ENCODE measurements around the gene TFEC.

The TFEC gene

GRCh38 chr7:115987486-115987885, 43.1 kb downstream of the TFEC start:
- Histone ChIP-seq H3K4me2 (ENCODE audit: low read length) (no peak overlapping the region), H3K27me3 (ENCODE audit: insufficient read depth, low read length, poor library complexity) (no peaks in the 10 kb centered on the region), H3K23ac (ENCODE audit: low read length) (no peak overlapping the region), H3K4me3 (ENCODE audit: low read length) (no peak overlapping the region), H2BK120ac (ENCODE audit: low read depth, low read length) (no peak overlapping the region), H3K4ac (ENCODE audit: low read depth, low read length) (no peak overlapping the region), H3K27ac (ENCODE audit: low read depth, low read length) (no peak overlapping the region), H3K79me1 (ENCODE audit: low read length) (no peaks in the 10 kb centered on the region), H3K36me3 (ENCODE audit: control insufficient read depth, insufficient read depth, low read length) (no peaks in the 10 kb centered on the region), H3K4me1 (ENCODE audit: control insufficient read depth, low read depth, low read length) (no peaks in the 10 kb centered on the region), H2AK5ac (ENCODE audit: low read length) (no peak overlapping the region), H4K5ac (ENCODE audit: low read length) (no peak overlapping the region), H3K56ac (ENCODE audit: low read length) (no peak overlapping the region), H2BK15ac (replicated peaks; ENCODE audit: low read depth) (no peak overlapping the region), H4K8ac (ENCODE audit: low read depth, low read length) (no peak overlapping the region), H3K18ac (ENCODE audit: low read length) (no peak overlapping the region), H3K9ac (ENCODE audit: low read length) (no peak overlapping the region), H2BK5ac (ENCODE audit: low read length) (no peak overlapping the region), H3K79me2 (ENCODE audit: control insufficient read depth, insufficient read depth, low read length) (no peaks in the 10 kb centered on the region)
- DNase-seq, result no peak

DNA sequence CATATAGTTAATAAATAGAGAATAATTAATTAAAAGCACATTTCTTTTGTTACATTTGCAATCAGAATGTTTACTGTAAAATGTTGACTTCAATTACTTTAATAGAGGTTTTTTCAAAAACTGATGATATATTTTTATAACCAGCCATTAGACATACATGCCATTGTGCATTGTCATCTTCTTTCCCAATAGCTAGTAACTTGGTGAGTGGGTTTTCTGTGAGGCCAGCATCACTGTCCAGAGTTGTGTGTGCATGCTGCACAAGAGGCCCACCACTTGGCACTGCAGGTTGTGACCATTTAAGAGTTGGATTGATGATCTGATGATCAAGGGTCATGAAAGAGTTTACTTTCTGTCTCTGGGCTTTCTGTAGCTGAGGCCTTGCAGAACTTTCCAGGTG, 46.5 kb downstream of the TFEC start:
- no peak overlapping the region for H3K9ac ChIP-seq (ENCODE audit: low read length)
- H3K79me1 ChIP-seq (ENCODE audit: low read length), result no peaks in the 10 kb centered on the region
- H3K4me2 ChIP-seq (ENCODE audit: low read length), result no peak overlapping the region
- H4K8ac ChIP-seq (ENCODE audit: low read depth, low read length), result no peak overlapping the region
- no peak overlapping the region for H3K56ac ChIP-seq (ENCODE audit: low read length)
- DNase-seq, result no peak
- no peaks in the 10 kb centered on the region for H3K4me1 ChIP-seq (ENCODE audit: control insufficient read depth, low read depth, low read length)
- no peak overlapping the region for H2BK5ac ChIP-seq (ENCODE audit: low read length)
- no peaks in the 10 kb centered on the region for H3K36me3 ChIP-seq (ENCODE audit: control insufficient read depth, insufficient read depth, low read length)
- no peak overlapping the region for H3K18ac ChIP-seq (ENCODE audit: low read length)
- no peaks in the 10 kb centered on the region for H3K27me3 ChIP-seq (ENCODE audit: insufficient read depth, low read length, poor library complexity)
- H3K4me3 ChIP-seq (ENCODE audit: low read length), result no peak overlapping the region
- H3K27ac ChIP-seq (ENCODE audit: low read depth, low read length), result no peak overlapping the region
- H3K79me2 ChIP-seq (ENCODE audit: control insufficient read depth, insufficient read depth, low read length), result no peaks in the 10 kb centered on the region
- H3K23ac ChIP-seq (ENCODE audit: low read length), result no peak overlapping the region
- H2BK15ac ChIP-seq (replicated peaks; ENCODE audit: low read depth), result no peak overlapping the region
- no peak overlapping the region for H4K5ac ChIP-seq (ENCODE audit: low read length)
- H2AK5ac ChIP-seq (ENCODE audit: low read length), result no peak overlapping the region
- no peak overlapping the region for H2BK120ac ChIP-seq (ENCODE audit: low read depth, low read length)
- H3K4ac ChIP-seq (ENCODE audit: low read depth, low read length), result no peak overlapping the region

- no peak for DNase-seq
Measured at GRCh38 chr7:115980159-115980558, 50.4 kb downstream of the TFEC start.

GRCh38 chr7:115976651-115977050, 53.9 kb downstream of the TFEC start:
- H3K79me2 ChIP-seq (ENCODE audit: control insufficient read depth, insufficient read depth, low read length), result no peaks in the 10 kb centered on the region
- no peak overlapping the region for H2BK5ac ChIP-seq (ENCODE audit: low read length)
- no peak overlapping the region for H3K23ac ChIP-seq (ENCODE audit: low read length)
- no peaks in the 10 kb centered on the region for H3K79me1 ChIP-seq (ENCODE audit: low read length)
- no peak for DNase-seq
- H3K4me1 ChIP-seq (ENCODE audit: control insufficient read depth, low read depth, low read length), result no peaks in the 10 kb centered on the region
- WGBS (ENCODE audit: extremely low coverage, insufficient coverage, low lambda C conversion rate), result no CpG with 5 or more reads among the region's 3 CpGs
- H4K8ac ChIP-seq (ENCODE audit: low read depth, low read length), result no peak overlapping the region
- H2BK120ac ChIP-seq (ENCODE audit: low read depth, low read length), result no peak overlapping the region
- H2BK15ac ChIP-seq (replicated peaks; ENCODE audit: low read depth), result no peak overlapping the region
- H3K4ac ChIP-seq (ENCODE audit: low read depth, low read length), result no peak overlapping the region
- H3K9ac ChIP-seq (ENCODE audit: low read length), result no peak overlapping the region
- H3K27me3 ChIP-seq (ENCODE audit: insufficient read depth, low read length, poor library complexity), result no peaks in the 10 kb centered on the region
- no peak overlapping the region for H4K5ac ChIP-seq (ENCODE audit: low read length)
- H3K4me2 ChIP-seq (ENCODE audit: low read length), result no peak overlapping the region
- H3K4me3 ChIP-seq (ENCODE audit: low read length), result no peak overlapping the region
- H3K36me3 ChIP-seq (ENCODE audit: control insufficient read depth, insufficient read depth, low read length), result no peaks in the 10 kb centered on the region
- no peak overlapping the region for H3K27ac ChIP-seq (ENCODE audit: low read depth, low read length)
- no peak overlapping the region for H2AK5ac ChIP-seq (ENCODE audit: low read length)
- no peak overlapping the region for H3K56ac ChIP-seq (ENCODE audit: low read length)
- H3K18ac ChIP-seq (ENCODE audit: low read length), result no peak overlapping the region

More at GRCh38 chr7:115980159-115980558, 50.4 kb downstream of the TFEC start:
- Histone ChIP-seq H3K4me1 (ENCODE audit: control insufficient read depth, low read depth, low read length) (no peaks in the 10 kb centered on the region), H3K27ac (ENCODE audit: low read depth, low read length) (no peak overlapping the region), H3K36me3 (ENCODE audit: control insufficient read depth, insufficient read depth, low read length) (no peaks in the 10 kb centered on the region), H3K79me2 (ENCODE audit: control insufficient read depth, insufficient read depth, low read length) (no peaks in the 10 kb centered on the region), H3K18ac (ENCODE audit: low read length) (no peak overlapping the region), H4K5ac (ENCODE audit: low read length) (no peak overlapping the region), H3K4me2 (ENCODE audit: low read length) (no peak overlapping the region), H2AK5ac (ENCODE audit: low read length) (no peak overlapping the region), H3K9ac (ENCODE audit: low read length) (no peak overlapping the region), H3K4ac (ENCODE audit: low read depth, low read length) (no peak overlapping the region), H3K27me3 (ENCODE audit: insufficient read depth, low read length, poor library complexity) (no peaks in the 10 kb centered on the region), H2BK15ac (replicated peaks; ENCODE audit: low read depth) (no peak overlapping the region), H3K79me1 (ENCODE audit: low read length) (no peaks in the 10 kb centered on the region), H3K56ac (ENCODE audit: low read length) (no peak overlapping the region), H3K4me3 (ENCODE audit: low read length) (no peak overlapping the region), H3K23ac (ENCODE audit: low read length) (no peak overlapping the region), H2BK120ac (ENCODE audit: low read depth, low read length) (no peak overlapping the region), H2BK5ac (ENCODE audit: low read length) (no peak overlapping the region), H4K8ac (ENCODE audit: low read depth, low read length) (no peak overlapping the region)

GRCh38 chr7:115975766-115976165, 54.8 kb downstream of the TFEC start:
- Histone ChIP-seq H3K27me3 (ENCODE audit: insufficient read depth, low read length, poor library complexity) (no peaks in the 10 kb centered on the region), H3K9ac (ENCODE audit: low read length) (no peak overlapping the region), H4K5ac (ENCODE audit: low read length) (no peak overlapping the region), H3K4me2 (ENCODE audit: low read length) (no peak overlapping the region), H2BK120ac (ENCODE audit: low read depth, low read length) (no peak overlapping the region), H2AK5ac (ENCODE audit: low read length) (no peak overlapping the region), H3K79me2 (ENCODE audit: control insufficient read depth, insufficient read depth, low read length) (no peaks in the 10 kb centered on the region), H4K8ac (ENCODE audit: low read depth, low read length) (no peak overlapping the region), H3K4ac (ENCODE audit: low read depth, low read length) (no peak overlapping the region), H3K18ac (ENCODE audit: low read length) (no peak overlapping the region), H3K27ac (ENCODE audit: low read depth, low read length) (no peak overlapping the region), H2BK5ac (ENCODE audit: low read length) (no peak overlapping the region), H3K4me1 (ENCODE audit: control insufficient read depth, low read depth, low read length) (no peaks in the 10 kb centered on the region), H3K79me1 (ENCODE audit: low read length) (no peaks in the 10 kb centered on the region), H3K56ac (ENCODE audit: low read length) (no peak overlapping the region), H3K23ac (ENCODE audit: low read length) (no peak overlapping the region), H2BK15ac (replicated peaks; ENCODE audit: low read depth) (no peak overlapping the region), H3K36me3 (ENCODE audit: control insufficient read depth, insufficient read depth, low read length) (no peaks in the 10 kb centered on the region), H3K4me3 (ENCODE audit: low read length) (no peak overlapping the region)
- no peak for DNase-seq
- WGBS (ENCODE audit: extremely low coverage, insufficient coverage, low lambda C conversion rate), result no CpG with 5 or more reads among the region's 5 CpGs

DNA sequence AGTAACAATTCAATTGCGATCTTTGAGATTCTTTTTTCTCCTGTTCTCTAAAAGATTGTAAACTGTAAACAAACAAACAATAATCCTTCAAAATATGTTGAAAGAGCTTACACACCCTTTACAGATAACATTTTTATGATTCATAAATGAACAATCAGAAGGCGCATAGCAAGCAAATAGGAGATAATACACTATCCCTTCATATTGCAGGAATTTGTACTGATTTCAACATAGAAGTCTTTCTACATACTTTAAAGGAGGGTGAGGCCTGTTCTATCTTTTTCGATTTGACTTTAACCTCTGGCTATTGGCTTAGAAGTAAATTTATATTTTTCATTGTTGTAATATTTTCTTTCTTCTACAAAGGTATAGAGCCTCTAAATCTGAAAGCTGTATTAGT, 57.2 kb downstream of the TFEC start:
- Histone ChIP-seq H3K56ac (ENCODE audit: low read length) (no peak overlapping the region), H3K18ac (ENCODE audit: low read length) (no peak overlapping the region), H3K4ac (ENCODE audit: low read depth, low read length) (no peak overlapping the region), H3K27me3 (ENCODE audit: insufficient read depth, low read length, poor library complexity) (no peaks in the 10 kb centered on the region), H4K5ac (ENCODE audit: low read length) (no peak overlapping the region), H3K36me3 (ENCODE audit: control insufficient read depth, insufficient read depth, low read length) (no peaks in the 10 kb centered on the region), H3K4me3 (ENCODE audit: low read length) (no peak overlapping the region), H2BK120ac (ENCODE audit: low read depth, low read length) (no peak overlapping the region), H2AK5ac (ENCODE audit: low read length) (no peak overlapping the region), H3K4me2 (ENCODE audit: low read length) (no peak overlapping the region), H3K27ac (ENCODE audit: low read depth, low read length) (no peak overlapping the region), H3K4me1 (ENCODE audit: control insufficient read depth, low read depth, low read length) (no peaks in the 10 kb centered on the region), H2BK5ac (ENCODE audit: low read length) (no peak overlapping the region), H3K79me1 (ENCODE audit: low read length) (no peaks in the 10 kb centered on the region), H3K9ac (ENCODE audit: low read length) (no peak overlapping the region), H4K8ac (ENCODE audit: low read depth, low read length) (no peak overlapping the region), H3K23ac (ENCODE audit: low read length) (no peak overlapping the region), H3K79me2 (ENCODE audit: control insufficient read depth, insufficient read depth, low read length) (no peaks in the 10 kb centered on the region), H2BK15ac (replicated peaks; ENCODE audit: low read depth) (no peak overlapping the region)
- no CpG with 5 or more reads among the region's 3 CpGs for WGBS (ENCODE audit: extremely low coverage, insufficient coverage, low lambda C conversion rate)
- no peak for DNase-seq
